HG02852 (cell line): ENCODE results near the gene ZNF783.
"Not testable (repeated sequence)": the region's sequence is repeated elsewhere in the genome, so short reads cannot be mapped to it uniquely, and the experiment has no call there.

Experiments used
- ATAC-seq: cut with Tn5 transposase; IDR thresholded peaks from one replicate; pipeline ENCODE4 v1.9.1; 2021; ENCODE audit warnings: mild to moderate bottlenecking, moderate library complexity; ENCODE audit not compliant: unreplicated experiment

Gene ZNF783

GRCh38 chr7:149297034-149297755 lies 35.2 kb downstream of the ZNF783 start:
- no peak for ATAC-seq

GRCh38 chr7:149300620-149301285 lies 38.8 kb downstream of the ZNF783 start:
- ATAC-seq, result no peak

- no peak for ATAC-seq
Observed at GRCh38 chr7:149302222-149302621, 40.2 kb downstream of the ZNF783 start.

- ATAC-seq, result no peak
Observed at GRCh38 chr7:149302865-149303264, 40.9 kb downstream of the ZNF783 start.

- ATAC-seq, result no peak
Observed at GRCh38 chr7:149304006-149304405, 42.0 kb downstream of the ZNF783 start.

- ATAC-seq, result no peak
Observed at GRCh38 chr7:149306854-149307253, 44.9 kb downstream of the ZNF783 start.

GRCh38 chr7:149307775-149308501 lies 45.9 kb downstream of the ZNF783 start:
- ATAC-seq, result no peak

- ATAC-seq, result peak; percentile 50
Observed at GRCh38 chr7:149310113-149310836, 48.3 kb downstream of the ZNF783 start.

- no peak for ATAC-seq
Observed at GRCh38 chr7:149310990-149311573, 49.1 kb downstream of the ZNF783 start.

- no peak for ATAC-seq
Observed at GRCh38 chr7:149313981-149314380, 52.0 kb downstream of the ZNF783 start.

- ATAC-seq, result no peak
Observed at GRCh38 chr7:149316606-149317005, 54.6 kb downstream of the ZNF783 start.

- no peak for ATAC-seq
Observed at GRCh38 chr7:149317496-149317895, 55.5 kb downstream of the ZNF783 start.

- ATAC-seq, result no peak
Observed at GRCh38 chr7:149317986-149318672, 56.1 kb downstream of the ZNF783 start.

GRCh38 chr7:149319376-149319775 lies 57.4 kb downstream of the ZNF783 start:
- no peak for ATAC-seq

GRCh38 chr7:149320313-149321124 lies 58.5 kb downstream of the ZNF783 start:
- no peak for ATAC-seq

GRCh38 chr7:149321125-149321905 lies 59.3 kb downstream of the ZNF783 start:
- not testable (repeated sequence) for ATAC-seq

- ATAC-seq, result no peak
Observed at GRCh38 chr7:149321978-149322541, 60.1 kb downstream of the ZNF783 start.

- ATAC-seq, result no peak
Observed at GRCh38 chr7:149322737-149323136, 60.7 kb downstream of the ZNF783 start.
